ENCODE data around the gene TACC3.

The TACC3 gene

GRCh38 chr4:1765409-1766072 lies 44.2 kb downstream of the TACC3 start:
- no peak for DNase-seq (ENCODE audit: low read depth in 2 of 2)
- H3K4me3 ChIP-seq (replicated peaks in 1 of 2; ENCODE audit: low read depth in 2 of 2, low read length in 2 of 2), result no peak overlapping the region

GRCh38 chr4:1766106-1767060 lies 45.1 kb downstream of the TACC3 start:
- no peak for TF ChIP-seq CTCF (IDR thresholded peaks at IDR 0.05; ENCODE audit: low read depth, low read length)
- no peak for DNase-seq (ENCODE audit: low read depth in 2 of 2)
- H3K4me3 ChIP-seq (replicated peaks in 1 of 2; ENCODE audit: low read depth in 2 of 2, low read length in 2 of 2), result peak overlapping the region in 1 of 2 donors; percentile 26

More at GRCh38 chr4:1765409-1766072, 44.2 kb downstream of the TACC3 start:
- no peak for TF ChIP-seq CTCF (IDR thresholded peaks at IDR 0.05; ENCODE audit: low read depth, low read length)

- peak in 1 of 2 donors; percentile 22 for DNase-seq (ENCODE audit: low read depth in 2 of 2)
- H3K4me3 ChIP-seq (replicated peaks in 1 of 2; ENCODE audit: low read depth in 2 of 2, low read length in 2 of 2), result peak overlapping the region; percentile 26 to 42
- no peak for TF ChIP-seq CTCF (IDR thresholded peaks at IDR 0.05; ENCODE audit: low read depth, low read length)
These were observed 45.9 kb downstream of the TACC3 start for GRCh38 chr4:1767061-1767769.

- H3K4me3 ChIP-seq (replicated peaks in 1 of 2; ENCODE audit: low read depth in 2 of 2, low read length in 2 of 2), result peak overlapping the region; percentile 26 to 42
- peak; percentile 35 to 36 for DNase-seq (ENCODE audit: low read depth in 2 of 2)
- peak; percentile 45 for TF ChIP-seq CTCF (IDR thresholded peaks at IDR 0.05; ENCODE audit: low read depth, low read length)
These were observed 46.5 kb downstream of the TACC3 start for GRCh38 chr4:1767770-1768366.

GRCh38 chr4:1768367-1769034 lies 47.2 kb downstream of the TACC3 start:
- H3K4me3 ChIP-seq (replicated peaks in 1 of 2; ENCODE audit: low read depth in 2 of 2, low read length in 2 of 2), result no peak overlapping the region
- no peak for DNase-seq (ENCODE audit: low read depth in 2 of 2)

More at GRCh38 chr4:1768367-1769034, 47.2 kb downstream of the TACC3 start:
- TF ChIP-seq CTCF (IDR thresholded peaks at IDR 0.05; ENCODE audit: low read depth, low read length), result no peak
